Adrenal gland (tissue), 5 donors: ENCODE results near the gene SOWAHD.
"Not testable (repeated sequence)": the region's sequence is repeated elsewhere in the genome, so short reads cannot be mapped to it uniquely, and the experiment has no call there.

ENCODE experiments used
- CTCF ChIP-seq, 6 experiments: fragments of 450-650 bp in 4 of 6; fragments of 200-600 bp in 2 of 6; sonication (generic) in 1 of 6; IDR thresholded peaks; 1 replicate in 5 of 6; 2 replicates in 1 of 6; pipeline versions ENCODE4 v1.5.1 to v1.8.0; 2016 to 2021; ENCODE audit warnings: antibody characterized with exemption in 6 of 6, mild to moderate bottlenecking in 2 of 6, moderate library complexity in 1 of 6
- POLR2A ChIP-seq, 2 donors: fragments of 450-650 bp; IDR thresholded peaks; one replicate each; pipeline ENCODE4 v1.6.1; 2017; ENCODE audit warnings: antibody characterized with exemption in 2 of 2, mild to moderate bottlenecking in 2 of 2, moderate library complexity in 1 of 2
- donor health status: DM: no; HTN: no; CAD: no.

GRCh38 chrX:119750751-119751150 is 7.6 kb upstream of the SOWAHD start:
- TF ChIP-seq CTCF, POLR2A (IDR thresholded peaks at IDR 0.05): not testable (repeated sequence)
